GM19395 (cell line): ENCODE data around the gene RUNX2.
"Not testable (repeated sequence)": the region's sequence is repeated elsewhere in the genome, so short reads cannot be mapped to it uniquely, and the experiment has no call there.

Source experiments
- ATAC-seq: cut with Tn5 transposase; IDR thresholded peaks from one replicate; pipeline ENCODE4 v1.9.1; 2021; ENCODE audit warnings: mild to moderate bottlenecking, moderate library complexity; ENCODE audit not compliant: unreplicated experiment

Gene RUNX2

DNA sequence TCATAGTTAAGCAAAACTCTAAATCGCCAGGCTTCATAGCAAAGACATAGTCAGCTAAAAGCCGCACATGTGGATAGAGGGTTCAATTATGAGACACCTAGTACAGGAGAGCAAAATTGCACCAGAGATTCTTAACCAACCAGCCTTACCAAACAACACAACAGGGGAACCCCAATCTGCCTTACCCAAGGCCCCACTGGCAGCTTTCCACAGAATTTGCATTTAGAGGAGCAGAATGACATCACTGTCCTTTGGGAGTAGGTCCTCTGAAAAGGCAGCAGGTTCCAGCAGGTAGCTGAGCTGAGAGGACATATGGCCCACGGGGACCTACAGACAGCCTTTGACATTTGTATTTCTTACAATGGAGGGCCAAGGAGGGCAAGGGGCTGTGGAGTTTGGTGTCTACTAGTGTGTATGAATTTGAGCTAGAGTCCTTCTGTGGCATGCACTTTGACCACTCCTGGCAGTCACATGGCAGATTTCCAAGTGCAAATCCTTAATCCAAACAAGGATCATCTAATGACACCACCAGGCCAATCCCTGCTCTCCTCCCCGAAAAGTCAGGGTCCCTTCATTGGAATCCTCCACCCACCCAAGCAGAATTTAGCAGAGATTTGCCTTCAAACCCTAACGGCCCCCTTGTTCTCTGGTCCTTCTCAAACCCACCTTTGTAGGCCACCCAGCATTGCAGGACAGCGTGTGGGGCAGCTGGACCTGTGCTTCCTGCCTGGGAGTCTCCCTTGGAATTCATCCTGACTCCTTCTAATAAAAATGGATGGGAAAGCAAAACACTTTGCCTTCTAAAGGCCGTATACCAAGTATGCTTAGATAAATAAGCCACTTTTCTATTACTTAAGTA lies 220.8 kb downstream of the RUNX2 start:
- peak; percentile 97 for ATAC-seq

DNA sequence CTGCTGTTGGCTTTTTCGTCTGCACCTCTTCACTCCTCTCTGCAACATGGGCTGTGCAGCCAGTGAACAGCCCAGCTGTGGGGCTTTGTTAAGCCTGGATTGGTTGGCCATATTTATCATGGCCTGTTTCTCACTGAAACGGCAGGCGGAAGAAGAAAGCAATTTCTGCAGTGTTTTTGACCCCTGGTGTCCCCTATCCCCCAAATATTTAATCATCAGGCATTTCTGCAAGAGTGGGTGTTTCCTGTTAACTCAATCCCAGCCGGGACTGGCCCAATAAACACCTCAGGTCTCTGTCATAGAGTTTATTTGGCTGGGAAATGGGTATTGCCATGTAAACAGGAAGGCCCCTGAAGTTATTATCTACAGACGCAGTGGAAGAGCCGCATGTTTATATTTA lies 224.4 kb downstream of the RUNX2 start:
- ATAC-seq, result no peak

DNA sequence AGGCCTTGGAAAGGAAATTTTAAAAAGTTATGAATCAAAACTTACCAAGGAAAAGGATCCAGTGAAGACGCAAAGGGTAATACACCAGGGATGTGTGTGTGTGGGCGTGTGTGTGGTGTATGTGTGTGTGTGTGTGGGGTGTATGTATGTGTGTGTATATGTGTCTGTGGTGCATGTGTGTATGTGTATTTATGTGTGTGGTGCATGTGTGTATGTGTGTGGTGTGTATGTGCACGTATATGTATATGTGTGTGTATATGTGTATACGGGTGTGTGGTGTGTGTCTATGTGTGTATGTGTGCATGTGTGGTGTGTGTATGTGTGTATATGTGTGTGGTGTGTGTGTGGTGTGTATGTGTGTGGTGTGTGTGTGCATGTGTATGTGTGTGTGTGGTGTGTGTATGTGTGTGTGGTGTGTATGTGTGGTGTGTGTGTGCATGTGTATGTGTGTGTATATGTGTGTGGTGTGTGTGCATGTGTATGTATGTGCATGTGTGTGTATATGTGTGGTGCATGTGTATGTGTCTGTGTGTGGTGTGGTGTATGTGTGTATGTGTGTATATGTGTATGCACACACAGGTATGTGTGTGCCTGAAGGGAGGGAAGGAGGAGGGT lies 225.7 kb downstream of the RUNX2 start:
- ATAC-seq, result no peak

DNA sequence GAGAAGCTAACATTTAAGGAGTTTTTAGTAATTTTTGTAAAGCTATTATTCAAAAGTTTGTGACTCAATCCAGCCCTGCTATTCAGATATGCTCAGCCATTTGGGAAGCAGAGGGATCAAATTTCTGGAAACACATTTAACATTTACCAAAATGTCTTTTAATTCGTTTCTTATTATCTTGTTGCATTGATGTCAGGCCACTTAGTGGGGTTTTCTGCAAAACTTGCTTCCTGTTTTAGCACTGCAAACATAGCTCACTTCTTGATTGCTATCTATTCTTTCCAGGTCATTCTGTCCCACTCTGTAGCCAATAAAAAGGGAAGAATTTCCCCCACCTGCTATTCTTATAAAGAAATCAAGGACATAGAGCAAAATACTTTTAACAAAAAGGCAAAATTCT lies 226.5 kb downstream of the RUNX2 start:
- no peak for ATAC-seq

DNA sequence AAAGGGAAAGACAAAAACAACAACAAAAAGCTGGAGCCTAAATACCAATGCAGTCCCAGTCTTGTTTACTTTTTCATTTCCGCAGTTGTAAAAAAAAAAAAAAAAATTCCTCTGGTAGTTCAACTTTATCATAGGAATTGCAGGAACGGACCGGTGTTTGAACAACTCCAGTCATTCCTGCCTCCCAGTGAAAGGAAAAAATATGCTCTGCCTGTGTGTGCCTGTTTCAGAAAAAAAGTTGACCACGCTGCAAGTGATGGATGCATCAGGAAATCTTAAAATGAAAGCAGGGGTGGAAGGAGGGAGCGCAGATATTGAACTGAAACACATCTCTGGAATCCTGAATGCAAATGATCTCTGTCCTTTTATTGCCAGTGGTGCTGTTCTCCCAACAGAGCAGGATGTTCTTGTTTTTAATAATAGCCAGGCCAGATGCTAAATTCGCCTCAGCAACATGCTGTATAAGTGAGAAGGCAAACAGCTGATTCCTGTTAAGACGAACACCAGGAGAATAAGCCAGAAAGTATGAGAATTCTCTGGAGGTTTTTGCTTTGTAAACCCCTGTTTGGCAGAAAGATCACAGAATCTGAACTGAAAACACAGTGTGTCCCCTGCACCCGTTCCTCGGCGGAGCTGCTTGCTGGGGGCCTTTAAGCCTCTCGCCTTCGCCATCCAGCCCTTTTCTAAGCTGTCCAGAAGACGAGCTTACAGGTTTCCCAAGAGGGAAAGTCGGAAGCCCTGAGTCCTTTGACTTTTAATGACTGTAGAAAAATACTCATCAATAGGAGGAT lies 228.0 kb downstream of the RUNX2 start:
- no peak for ATAC-seq

DNA sequence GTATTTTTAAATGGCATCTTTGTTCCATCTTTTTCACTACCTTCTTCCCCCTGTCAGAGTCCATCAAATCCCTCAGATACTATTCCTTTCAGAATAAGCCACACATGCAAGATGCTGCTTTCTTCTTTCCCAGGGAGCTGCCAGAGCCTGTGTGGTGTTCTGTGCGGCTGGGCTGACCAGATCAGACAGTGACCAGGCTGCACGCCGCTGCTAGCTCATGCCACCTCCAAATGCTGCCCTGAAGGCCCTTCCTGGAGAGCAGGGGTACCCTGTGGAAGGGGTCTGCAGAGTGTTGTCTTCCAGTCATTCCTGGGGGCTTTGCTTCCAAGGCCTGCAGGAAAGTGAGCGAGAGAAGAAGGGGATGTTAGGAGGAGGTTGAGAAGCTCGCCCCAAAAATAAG lies 228.7 kb downstream of the RUNX2 start:
- no peak for ATAC-seq

DNA sequence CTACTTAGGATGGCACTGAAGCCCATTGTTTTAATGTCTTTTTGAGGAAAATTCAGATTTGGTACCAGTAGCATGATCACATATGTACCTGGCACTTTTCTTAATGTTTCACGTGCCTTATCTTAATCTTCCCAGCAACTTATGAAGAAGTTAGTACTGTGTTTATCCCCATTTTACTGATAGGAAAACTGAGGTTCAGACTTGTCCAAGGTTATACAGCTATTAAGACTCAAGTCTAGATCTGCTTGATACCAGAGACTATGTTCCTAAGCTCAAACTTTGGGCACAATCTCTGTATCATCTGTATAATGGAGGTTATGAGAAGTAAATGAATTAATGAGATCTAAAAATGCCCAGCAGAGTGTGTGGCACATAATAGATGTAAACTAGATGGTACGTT lies 229.3 kb downstream of the RUNX2 start:
- ATAC-seq, result no peak

DNA sequence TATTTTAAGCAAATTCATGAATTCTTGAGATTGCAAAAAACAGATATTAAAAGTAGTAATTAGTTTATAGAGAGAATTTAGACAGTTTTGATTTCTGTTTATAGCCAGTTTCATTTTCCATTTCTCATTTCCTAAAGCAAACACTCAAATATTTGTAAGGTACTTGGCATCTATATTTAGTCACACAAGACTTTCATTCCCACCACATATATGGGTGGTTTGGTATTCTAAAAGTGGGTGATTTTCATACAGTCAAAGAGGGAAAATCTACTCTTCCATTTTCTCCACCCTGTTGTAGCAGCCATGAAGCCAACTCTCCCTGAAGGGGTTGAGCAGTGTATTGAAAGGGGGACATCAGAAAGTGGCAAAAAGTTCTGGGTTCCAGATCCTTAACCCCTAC lies 230.7 kb downstream of the RUNX2 start:
- ATAC-seq, result peak; percentile 57

DNA sequence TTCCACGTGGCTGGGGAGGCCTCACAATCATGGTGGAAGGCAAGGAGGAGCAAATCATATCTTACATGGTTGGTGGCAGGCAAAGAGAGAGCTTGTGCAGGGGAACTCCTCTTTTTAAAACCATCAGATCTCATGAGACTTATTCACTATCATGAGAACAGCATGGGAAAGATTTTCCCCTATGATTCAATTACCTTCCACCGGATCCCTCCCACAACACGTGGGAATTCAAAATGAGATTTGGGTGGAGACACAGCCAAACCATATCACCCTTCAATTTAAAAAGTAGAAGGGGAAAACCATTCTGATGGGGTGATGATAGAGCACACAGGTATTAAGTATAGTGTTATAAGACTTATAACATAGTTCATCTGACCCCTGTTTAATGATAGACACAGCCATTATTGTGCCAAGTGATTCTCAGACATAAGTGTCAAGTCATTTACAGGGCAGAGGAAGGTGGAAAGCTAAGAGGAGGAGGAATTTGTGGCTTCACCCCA lies 232.2 kb downstream of the RUNX2 start:
- not testable (repeated sequence) for ATAC-seq

DNA sequence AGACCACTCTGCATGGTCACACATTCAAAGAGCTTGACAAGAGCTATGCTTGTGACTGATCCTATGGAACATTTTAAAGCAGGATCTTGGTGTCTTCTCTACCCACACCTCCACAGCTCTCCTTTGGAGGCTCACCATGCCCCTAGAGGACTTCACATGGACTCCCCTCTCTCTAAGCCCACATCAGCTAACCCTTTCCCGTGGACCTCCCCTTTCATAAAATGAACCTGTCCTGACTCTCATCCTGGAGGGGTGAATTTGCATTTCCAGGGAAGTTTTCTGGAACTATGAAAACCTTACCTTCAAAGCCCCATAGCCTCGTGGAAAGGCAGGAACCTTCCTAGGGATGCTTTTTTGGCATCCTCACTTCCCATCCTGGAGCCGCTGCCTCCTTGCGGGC lies 234.0 kb downstream of the RUNX2 start:
- no peak for ATAC-seq

DNA sequence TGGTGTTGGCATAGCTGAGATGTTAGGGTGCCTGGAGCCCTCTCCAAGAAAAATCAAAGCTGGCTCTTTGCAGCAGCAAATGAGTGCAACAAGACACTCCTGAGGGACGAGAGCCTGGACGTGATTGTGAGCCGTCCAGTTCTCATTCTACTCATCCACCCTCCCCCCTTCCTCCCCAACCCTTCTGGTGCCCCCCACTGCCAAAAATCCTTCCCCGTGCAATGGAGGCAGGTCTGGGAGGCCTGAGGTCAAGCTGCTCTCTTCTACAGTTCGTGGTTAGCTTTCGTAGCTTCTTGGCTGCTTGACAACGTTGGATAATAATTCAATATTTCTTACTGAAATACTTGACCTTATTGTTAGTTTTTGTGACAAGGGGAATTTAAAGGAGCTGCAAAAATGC lies 234.9 kb downstream of the RUNX2 start:
- ATAC-seq, result no peak

DNA sequence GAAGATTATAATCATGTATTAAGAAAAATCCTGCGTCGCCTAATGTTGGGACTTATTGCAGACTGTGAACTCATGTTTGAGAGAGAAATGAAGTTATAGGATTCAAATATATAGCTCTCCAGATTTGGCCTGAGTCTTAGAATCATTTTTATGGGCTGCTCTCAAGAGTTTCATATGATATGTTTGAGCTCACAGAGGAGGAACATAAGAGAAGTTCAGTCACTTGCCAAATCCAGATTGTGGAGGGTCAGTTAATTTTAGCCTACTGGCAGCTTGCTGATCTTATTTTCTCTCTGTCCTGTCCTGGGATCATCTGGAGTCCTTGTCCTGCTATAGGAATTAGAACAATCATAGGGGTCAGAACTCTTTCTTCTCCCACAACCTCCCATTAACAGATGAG lies 235.7 kb downstream of the RUNX2 start:
- ATAC-seq, result no peak

DNA sequence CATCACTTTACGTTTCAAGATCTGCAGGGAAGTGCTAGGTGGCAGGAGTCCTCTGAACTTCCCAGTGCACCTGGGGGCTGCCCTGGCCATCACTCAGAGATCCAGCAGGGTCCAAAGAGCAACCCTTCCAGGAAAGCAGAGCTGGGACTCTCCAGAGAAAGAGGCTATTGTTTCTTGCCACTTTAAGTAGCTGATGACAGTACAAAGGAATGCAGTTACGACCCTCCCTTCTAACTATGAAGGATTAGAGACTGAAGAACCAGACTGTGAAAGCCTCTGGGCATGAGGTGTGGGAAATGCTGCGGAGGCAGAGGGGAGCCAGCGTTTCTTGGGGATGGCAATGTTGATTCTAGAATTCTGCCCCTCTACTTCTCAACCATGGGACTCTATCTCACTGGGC lies 238.8 kb downstream of the RUNX2 start:
- ATAC-seq, result no peak

DNA sequence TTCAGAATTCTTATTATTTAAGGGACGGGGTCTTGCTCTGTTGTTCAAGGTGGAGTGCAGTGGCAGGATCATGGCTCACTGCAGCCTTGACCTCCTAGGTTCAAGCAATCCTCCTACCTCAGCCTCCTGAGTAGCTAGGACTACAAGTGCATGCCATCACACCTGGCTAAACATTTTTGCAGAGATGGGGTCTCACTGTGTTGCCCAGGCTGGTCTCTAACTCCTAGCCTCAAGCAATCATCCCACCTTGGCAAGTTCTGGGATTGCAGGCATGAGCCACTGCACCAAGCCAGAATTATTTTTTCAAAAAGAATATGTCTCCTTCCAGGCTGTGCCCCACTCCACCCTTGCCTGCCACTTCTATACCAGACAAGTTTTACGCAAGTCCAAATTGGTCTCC lies 239.7 kb downstream of the RUNX2 start:
- no peak for ATAC-seq

DNA sequence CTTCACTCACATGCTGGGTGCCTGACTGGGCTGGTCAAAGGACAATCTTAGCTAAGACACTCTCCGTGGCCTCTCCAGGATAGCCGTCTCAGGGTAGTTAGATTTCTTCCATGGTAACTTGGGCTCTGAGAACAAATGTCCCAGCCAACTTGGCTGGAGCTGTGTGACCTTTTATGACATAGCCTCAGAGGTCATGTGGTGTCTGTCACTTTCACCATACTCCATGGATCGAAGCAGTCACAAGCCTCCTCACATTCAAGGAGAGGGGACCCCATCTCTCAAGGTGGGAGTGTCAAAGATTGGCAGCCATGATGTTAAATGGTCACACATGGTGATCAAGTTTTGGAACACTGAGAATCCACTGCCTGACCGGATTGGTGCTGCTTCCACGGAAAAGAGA lies 240.5 kb downstream of the RUNX2 start:
- ATAC-seq, result no peak

DNA sequence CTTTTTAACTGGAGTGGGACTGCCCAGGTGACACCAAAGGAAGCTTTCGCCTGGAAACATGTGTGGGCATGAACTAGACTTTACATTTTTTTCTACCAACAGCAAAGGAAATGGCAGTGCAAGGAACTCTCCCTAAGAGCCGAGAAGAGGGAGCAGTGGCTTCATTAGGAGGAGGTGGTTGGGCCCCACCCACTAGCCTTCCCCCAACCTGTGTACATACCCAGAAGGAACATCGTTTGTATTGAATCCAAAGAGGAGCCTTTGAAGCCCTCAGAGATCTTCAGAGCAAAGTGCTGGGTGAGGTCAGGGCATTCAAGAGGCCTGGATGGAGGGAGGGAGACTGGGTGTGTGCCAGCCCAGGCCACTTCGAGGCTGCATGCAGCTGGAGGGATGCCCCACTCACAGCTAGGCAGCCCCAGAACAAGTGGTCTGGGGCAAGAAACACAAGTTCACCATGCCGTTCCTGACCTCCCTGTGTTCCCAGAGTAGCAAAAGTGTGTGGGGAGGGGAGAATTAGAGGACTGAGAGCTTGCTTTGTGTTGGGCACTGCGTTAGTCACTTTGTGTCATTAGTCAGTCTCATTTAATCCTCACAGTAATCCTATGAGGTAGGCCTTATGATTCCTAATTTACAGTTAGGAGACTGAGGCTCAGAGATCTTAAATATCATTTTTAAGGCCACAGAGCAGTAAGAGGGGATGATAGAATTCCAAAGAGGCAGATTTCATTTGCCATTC lies 241.2 kb downstream of the RUNX2 start:
- ATAC-seq, result no peak

DNA sequence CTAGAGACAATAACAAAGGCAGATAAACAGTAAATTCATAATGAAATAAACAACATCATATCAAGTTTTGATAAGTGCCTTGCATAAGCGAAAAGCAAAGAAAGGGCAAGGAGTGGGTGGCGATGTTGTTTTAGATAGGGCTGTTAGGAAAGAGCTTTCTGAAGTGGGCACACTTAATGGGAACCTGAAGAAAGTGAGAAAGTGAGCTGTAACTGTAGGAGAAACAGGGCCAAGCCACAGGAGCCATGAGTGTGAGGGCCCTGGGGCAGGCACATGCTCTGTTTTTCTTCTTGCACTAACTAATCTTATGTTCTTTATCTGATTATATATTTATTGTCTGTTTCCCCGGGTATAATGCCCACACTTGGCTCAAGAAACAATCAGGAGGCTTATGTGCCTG lies 243.0 kb downstream of the RUNX2 start:
- ATAC-seq, result no peak

DNA sequence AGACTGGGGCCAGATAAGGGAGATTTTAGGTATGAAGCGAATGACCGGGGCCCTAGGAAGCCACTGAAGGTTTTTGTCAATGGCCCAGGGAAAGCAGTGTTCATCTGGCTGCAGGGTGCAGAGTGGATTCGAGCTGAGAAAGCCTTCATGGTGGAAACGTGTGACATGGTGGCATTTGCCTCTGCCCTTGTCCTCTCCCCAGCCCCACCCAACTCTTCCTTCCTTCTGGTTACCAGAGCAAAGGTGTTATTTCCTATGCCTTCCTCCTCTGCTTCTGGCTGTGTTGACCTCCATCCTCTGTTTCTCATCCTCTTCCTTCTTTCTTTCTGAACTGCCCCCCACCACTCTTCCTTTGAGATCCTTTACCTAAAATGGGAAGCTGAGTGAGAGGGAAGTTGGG lies 244.7 kb downstream of the RUNX2 start:
- no peak for ATAC-seq

DNA sequence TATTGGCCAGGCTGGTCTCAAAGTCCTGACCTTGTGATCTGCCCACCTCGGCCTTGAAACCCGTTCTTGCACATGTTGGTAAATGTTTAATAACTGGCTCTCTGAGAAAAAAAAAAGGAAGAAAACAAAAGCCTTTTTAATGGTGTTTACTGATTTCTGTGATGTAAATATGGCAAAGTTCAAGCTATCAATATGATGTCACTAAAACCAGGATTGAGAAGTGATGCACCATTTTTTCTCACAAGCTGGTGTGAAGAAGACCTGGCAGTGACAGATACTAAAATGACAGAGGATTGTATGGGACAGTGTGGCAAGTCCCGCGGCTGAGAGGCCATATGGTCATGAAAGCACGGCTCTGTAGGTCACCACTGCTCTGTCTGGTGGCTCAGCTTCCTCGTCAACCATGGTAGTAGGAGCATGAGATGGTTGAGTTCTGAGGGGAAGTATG lies 245.9 kb downstream of the RUNX2 start:
- no peak for ATAC-seq

DNA sequence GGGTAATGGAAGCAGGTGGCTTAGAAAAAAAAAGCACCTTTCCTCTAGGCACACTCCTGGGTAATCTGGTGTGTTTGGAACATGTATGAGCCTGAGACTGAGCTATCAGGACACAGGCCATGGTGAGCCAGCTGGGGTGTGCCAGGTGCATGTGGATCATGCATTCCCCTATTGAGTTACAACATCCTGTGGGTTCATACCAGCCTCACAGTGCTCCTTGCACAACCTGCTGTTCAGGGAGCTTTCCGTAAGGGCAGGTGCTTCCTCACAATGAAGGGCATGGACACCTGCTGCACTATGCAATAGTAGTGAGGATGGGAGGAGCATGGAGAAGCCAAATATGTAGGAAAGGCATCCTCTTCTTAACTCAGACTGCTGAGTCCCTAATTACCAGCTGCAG lies 246.8 kb downstream of the RUNX2 start:
- no peak for ATAC-seq
